ENCODE measurements around the gene YARS1.

- no peak for TF ChIP-seq POLR2A (IDR thresholded peaks at IDR 0.05)
- no peak for TF ChIP-seq CTCF (IDR thresholded peaks at IDR 0.05 in 4 of 5, conservative IDR thresholded peaks at IDR 0.05 in 1 of 5)
Observed at GRCh38 chr1:32767156-32767555, 50.0 kb downstream of the YARS1 start.
